ENCODE data around the gene DAD1. TPM values are rescaled to one million over a fixed set of nuclear protein-coding genes. Genes with fewer than 3 reads are reported as not detected.

DAD1 gene
- total and polyA plus RNA-seq, 2 donors from 2014 or later, result 205 to 523 TPM

DNA sequence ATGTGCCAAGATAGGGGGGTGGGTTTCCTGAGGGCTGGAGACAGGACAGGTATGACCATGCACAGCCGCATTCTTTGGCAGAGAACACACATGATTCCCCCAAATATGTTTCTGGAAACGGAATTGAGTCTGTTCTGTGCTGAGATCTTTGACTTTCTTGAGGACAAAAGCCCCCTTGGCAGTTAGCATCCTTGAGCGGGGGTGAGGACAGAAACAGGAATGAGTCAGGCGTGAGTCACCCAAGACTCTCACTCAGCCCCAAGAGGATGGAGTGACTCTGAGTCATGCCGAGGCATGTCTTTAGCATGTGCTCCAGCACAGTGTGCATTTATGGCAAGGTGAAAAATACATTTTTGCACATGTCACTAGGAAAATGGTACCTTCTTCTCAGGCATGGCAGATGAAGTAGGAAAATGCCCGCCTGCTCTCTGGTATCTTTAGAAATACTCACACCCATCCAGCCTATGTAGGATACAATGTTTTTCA, 52.1 kb downstream of the DAD1 start:
- Histone ChIP-seq H3K27me3 (ENCODE audit: control insufficient read depth, insufficient read depth, low read length) (no peaks in the 10 kb centered on the region), H3K9me3 (ENCODE audit: control insufficient read depth in 2 of 3, insufficient read depth in 1 of 3, low read length in 3 of 3) (no peaks in the 10 kb centered on the region), H3K36me3 (ENCODE audit: control insufficient read depth in 2 of 3, insufficient read depth in 3 of 3, low read length in 3 of 3) (no peaks in the 10 kb centered on the region), H3K27ac (ENCODE audit: low read depth in 2 of 2, low read length in 2 of 2) (peak overlapping the region in 1 of 2 donors; percentile 45), H3K4me3 (ENCODE audit: low read length in 3 of 3) (no peak overlapping the region), H3K4me1 (ENCODE audit: control insufficient read depth in 2 of 3, insufficient read depth in 2 of 3, low read depth in 1 of 3, low read length in 3 of 3) (peaks cover 0 to 6% (median 0%) of the 10 kb centered on the region in 3 donors), H3K9ac (ENCODE audit: low read length in 3 of 3) (no peak overlapping the region)
- intact Hi-C loops (cut with DNase I), result no loop called here
- DNase-seq, result peak in 1 of 5 donors; percentile 78
- TF ChIP-seq, protein P1, sequence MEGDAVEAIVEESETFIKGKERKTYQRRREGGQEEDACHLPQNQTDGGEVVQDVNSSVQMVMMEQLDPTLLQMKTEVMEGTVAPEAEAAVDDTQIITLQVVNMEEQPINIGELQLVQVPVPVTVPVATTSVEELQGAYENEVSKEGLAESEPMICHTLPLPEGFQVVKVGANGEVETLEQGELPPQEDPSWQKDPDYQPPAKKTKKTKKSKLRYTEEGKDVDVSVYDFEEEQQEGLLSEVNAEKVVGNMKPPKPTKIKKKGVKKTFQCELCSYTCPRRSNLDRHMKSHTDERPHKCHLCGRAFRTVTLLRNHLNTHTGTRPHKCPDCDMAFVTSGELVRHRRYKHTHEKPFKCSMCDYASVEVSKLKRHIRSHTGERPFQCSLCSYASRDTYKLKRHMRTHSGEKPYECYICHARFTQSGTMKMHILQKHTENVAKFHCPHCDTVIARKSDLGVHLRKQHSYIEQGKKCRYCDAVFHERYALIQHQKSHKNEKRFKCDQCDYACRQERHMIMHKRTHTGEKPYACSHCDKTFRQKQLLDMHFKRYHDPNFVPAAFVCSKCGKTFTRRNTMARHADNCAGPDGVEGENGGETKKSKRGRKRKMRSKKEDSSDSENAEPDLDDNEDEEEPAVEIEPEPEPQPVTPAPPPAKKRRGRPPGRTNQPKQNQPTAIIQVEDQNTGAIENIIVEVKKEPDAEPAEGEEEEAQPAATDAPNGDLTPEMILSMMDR (IDR thresholded peaks at IDR 0.05; ENCODE audit: borderline replicate concordance, extremely low read depth, insufficient read depth), result no peak
- no peak for FAIRE-seq

GRCh38 chr14:22535916-22536315, 53.1 kb downstream of the DAD1 start:
- no peak for DNase-seq
- no peak overlapping the region for H3K27ac ChIP-seq (ENCODE audit: low read depth in 2 of 2, low read length in 2 of 2)
- intact Hi-C loops (cut with DNase I), result no loop called here

DNA sequence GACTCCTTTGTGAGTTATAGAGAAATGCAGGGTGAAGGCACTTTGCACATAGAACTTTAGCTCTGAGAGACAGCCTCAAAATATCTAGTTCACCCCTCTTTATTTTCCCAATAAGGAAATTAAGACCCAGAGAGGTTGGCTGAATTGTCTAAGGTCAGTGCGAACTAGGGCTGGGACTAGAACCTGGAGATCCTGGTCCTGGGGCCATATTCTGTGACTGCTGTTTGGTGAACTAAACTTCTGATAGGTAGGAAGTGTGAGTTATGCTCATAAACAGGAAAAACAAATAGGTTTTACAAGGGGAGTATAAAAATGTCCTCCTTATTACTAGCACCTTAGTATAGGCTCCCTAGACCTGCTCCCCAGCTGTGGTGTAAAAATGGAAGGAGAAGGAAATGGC, 53.9 kb downstream of the DAD1 start:
- Histone ChIP-seq H3K9ac (ENCODE audit: low read length in 3 of 3) (no peak overlapping the region), H3K36me3 (ENCODE audit: control insufficient read depth in 2 of 3, insufficient read depth in 3 of 3, low read length in 3 of 3) (no peaks in the 10 kb centered on the region), H3K27ac (ENCODE audit: low read depth in 2 of 2, low read length in 2 of 2) (no peak overlapping the region), H3K4me1 (ENCODE audit: control insufficient read depth in 2 of 3, insufficient read depth in 2 of 3, low read depth in 1 of 3, low read length in 3 of 3) (peaks cover 0 to 13% (median 0%) of the 10 kb centered on the region in 3 donors), H3K9me3 (ENCODE audit: control insufficient read depth in 2 of 3, insufficient read depth in 1 of 3, low read length in 3 of 3) (no peaks in the 10 kb centered on the region), H3K4me3 (ENCODE audit: low read length in 3 of 3) (no peak overlapping the region), H3K27me3 (ENCODE audit: control insufficient read depth, insufficient read depth, low read length) (no peaks in the 10 kb centered on the region)
- FAIRE-seq (no peak), DNase-seq (no peak)
- intact Hi-C loops (cut with DNase I), result no loop called here
- TF ChIP-seq, protein P1 (IDR thresholded peaks at IDR 0.05; ENCODE audit: borderline replicate concordance, extremely low read depth, insufficient read depth), result no peak

More at GRCh38 chr14:22535916-22536315, 53.1 kb downstream of the DAD1 start:
- H3K4me1 ChIP-seq (ENCODE audit: control insufficient read depth in 2 of 3, insufficient read depth in 2 of 3, low read depth in 1 of 3, low read length in 3 of 3), result peaks cover 0 to 12% (median 0%) of the 10 kb centered on the region in 3 donors
- no peaks in the 10 kb centered on the region for H3K36me3 ChIP-seq (ENCODE audit: control insufficient read depth in 2 of 3, insufficient read depth in 3 of 3, low read length in 3 of 3)
- no peak overlapping the region for H3K4me3 ChIP-seq (ENCODE audit: low read length in 3 of 3)
- no peak overlapping the region for H3K9ac ChIP-seq (ENCODE audit: low read length in 3 of 3)
- no peak for FAIRE-seq
- H3K9me3 ChIP-seq (ENCODE audit: control insufficient read depth in 2 of 3, insufficient read depth in 1 of 3, low read length in 3 of 3), result no peaks in the 10 kb centered on the region
- H3K27me3 ChIP-seq (ENCODE audit: control insufficient read depth, insufficient read depth, low read length), result no peaks in the 10 kb centered on the region
- TF ChIP-seq, protein P1 (IDR thresholded peaks at IDR 0.05; ENCODE audit: borderline replicate concordance, extremely low read depth, insufficient read depth), result no peak

DNA sequence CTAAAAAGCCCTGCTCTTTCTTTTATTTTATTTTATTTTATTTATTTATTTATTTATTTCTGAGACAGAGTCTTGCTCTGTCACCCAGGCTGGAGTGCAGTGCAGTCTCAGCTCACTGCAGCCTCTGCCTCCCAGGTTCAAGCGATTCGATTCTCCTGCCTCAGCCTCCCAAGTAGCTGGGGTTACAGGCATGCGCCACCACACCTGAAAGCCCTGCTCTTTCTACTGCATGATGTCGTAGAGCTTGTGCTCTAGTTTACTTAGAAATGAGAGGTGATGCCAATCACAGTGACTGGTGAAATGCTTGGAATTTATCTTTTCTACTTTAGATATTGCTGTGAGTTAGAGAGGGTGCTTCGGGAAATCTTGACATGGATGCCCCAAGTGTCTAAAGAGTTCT, 54.5 kb downstream of the DAD1 start:
- intact Hi-C loops (cut with DNase I), result no loop called here
- DNase-seq (no peak), FAIRE-seq (no peak)
- no peak overlapping the region for H3K9ac ChIP-seq (ENCODE audit: low read length in 3 of 3)
- no peak overlapping the region for H3K4me3 ChIP-seq (ENCODE audit: low read length in 3 of 3)
- no peak overlapping the region for H3K27ac ChIP-seq (ENCODE audit: low read depth in 2 of 2, low read length in 2 of 2)
- H3K9me3 ChIP-seq (ENCODE audit: control insufficient read depth in 2 of 3, insufficient read depth in 1 of 3, low read length in 3 of 3), result no peaks in the 10 kb centered on the region
- H3K36me3 ChIP-seq (ENCODE audit: control insufficient read depth in 2 of 3, insufficient read depth in 3 of 3, low read length in 3 of 3), result no peaks in the 10 kb centered on the region
- no peaks in the 10 kb centered on the region for H3K27me3 ChIP-seq (ENCODE audit: control insufficient read depth, insufficient read depth, low read length)
- peaks cover 0 to 13% (median 0%) of the 10 kb centered on the region in 3 donors for H3K4me1 ChIP-seq (ENCODE audit: control insufficient read depth in 2 of 3, insufficient read depth in 2 of 3, low read depth in 1 of 3, low read length in 3 of 3)
- TF ChIP-seq, protein P1 (IDR thresholded peaks at IDR 0.05; ENCODE audit: borderline replicate concordance, extremely low read depth, insufficient read depth), result no peak

All from kidney (tissue), 14 donors.